GM19043 (cell line): ENCODE data around the gene POLR2M.

Source experiments
- ATAC-seq: cut with Tn5 transposase; IDR thresholded peaks from one replicate; pipeline ENCODE4 v1.9.1; 2021; ENCODE audit warnings: low read depth; ENCODE audit not compliant: unreplicated experiment

POLR2M gene

GRCh38 chr15:57735891-57736290 lies 29.4 kb downstream of the POLR2M start:
- no peak for ATAC-seq

GRCh38 chr15:57736591-57736990 lies 30.1 kb downstream of the POLR2M start:
- ATAC-seq: no peak

- ATAC-seq: no peak
Measured at GRCh38 chr15:57738734-57739237, 32.3 kb downstream of the POLR2M start.

GRCh38 chr15:57740048-57740447 lies 33.5 kb downstream of the POLR2M start:
- ATAC-seq: no peak

- ATAC-seq: no peak
Measured at GRCh38 chr15:57741089-57741488, 34.6 kb downstream of the POLR2M start.

- no peak for ATAC-seq
Measured at GRCh38 chr15:57743424-57743823, 36.9 kb downstream of the POLR2M start.

- ATAC-seq: no peak
Measured at GRCh38 chr15:57746786-57747185, 40.3 kb downstream of the POLR2M start.

GRCh38 chr15:57747206-57747896 lies 40.8 kb downstream of the POLR2M start:
- no peak for ATAC-seq

- ATAC-seq: no peak
Measured at GRCh38 chr15:57751177-57751800, 44.8 kb downstream of the POLR2M start.

GRCh38 chr15:57752436-57752835 lies 45.9 kb downstream of the POLR2M start:
- no peak for ATAC-seq

- no peak for ATAC-seq
Measured at GRCh38 chr15:57752840-57753239, 46.3 kb downstream of the POLR2M start.

GRCh38 chr15:57756466-57756865 lies 50.0 kb downstream of the POLR2M start:
- ATAC-seq: no peak

GRCh38 chr15:57758560-57758959 lies 52.0 kb downstream of the POLR2M start:
- ATAC-seq: no peak

- no peak for ATAC-seq
Measured at GRCh38 chr15:57761562-57761961, 55.0 kb downstream of the POLR2M start.

- ATAC-seq: no peak
Measured at GRCh38 chr15:57762302-57762701, 55.8 kb downstream of the POLR2M start.

GRCh38 chr15:57763176-57763964 lies 56.9 kb downstream of the POLR2M start:
- ATAC-seq: no peak
